ENCODE data around the gene MAGI1.

Gene MAGI1

DNA sequence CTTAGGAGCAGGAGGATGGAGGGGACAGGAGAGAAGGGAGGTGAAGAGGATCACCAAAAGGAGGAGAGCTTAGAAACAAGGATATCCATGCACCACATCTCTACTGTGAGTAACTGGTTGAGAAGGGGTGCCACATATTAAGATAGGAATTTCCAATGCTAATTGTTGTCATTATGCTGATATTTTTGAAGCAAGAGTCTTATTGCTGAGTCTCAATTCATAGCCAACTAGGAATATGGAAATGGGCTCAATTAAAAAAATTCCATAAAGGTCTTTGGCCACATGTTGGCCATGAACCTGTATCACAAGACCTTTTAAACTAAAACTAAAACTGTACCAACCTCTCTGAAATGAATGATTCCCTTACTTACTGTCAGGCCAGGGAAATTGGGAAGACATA, 642.6 kb downstream of the MAGI1 start:
- no peak for ATAC-seq

DNA sequence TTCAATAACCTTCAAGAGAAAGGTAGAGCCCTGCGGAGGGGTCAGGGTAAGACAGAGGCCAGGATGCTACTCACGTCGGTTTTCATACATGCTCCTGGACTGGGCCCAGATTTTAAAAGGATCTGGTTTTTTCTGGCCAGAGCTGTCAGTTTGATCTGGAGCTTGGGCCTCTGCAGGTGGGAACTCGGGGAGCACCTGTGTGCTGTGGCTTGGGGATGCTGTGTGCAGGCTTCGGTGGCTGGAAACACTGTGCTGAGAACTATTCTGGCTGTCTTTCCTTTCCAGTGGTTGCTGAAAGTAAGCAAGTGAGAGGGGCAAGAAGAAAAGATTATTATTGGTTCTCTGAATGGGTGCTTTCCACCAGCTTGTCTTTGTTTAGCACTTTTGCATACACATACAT, 647.6 kb downstream of the MAGI1 start:
- no peak for ATAC-seq

DNA sequence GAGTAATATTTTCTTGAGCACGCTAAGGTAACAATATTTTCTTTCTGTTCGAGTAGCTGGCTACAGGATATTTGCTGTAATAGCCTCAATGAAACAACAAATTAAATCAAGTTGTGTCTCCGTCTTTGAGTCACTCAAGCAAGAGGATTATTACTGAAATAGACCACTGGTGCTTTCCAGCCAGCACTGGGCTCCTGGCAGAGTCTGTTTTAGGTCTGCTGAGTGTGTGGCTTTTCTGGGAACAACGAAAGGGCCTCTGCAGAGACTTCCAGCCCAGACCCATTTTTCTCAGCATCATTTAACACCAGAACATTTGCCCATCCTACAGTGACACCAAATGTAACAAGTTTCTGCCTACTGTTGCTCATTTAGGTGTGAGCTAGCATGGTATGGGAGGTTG, 652.9 kb downstream of the MAGI1 start:
- ATAC-seq = no peak

DNA sequence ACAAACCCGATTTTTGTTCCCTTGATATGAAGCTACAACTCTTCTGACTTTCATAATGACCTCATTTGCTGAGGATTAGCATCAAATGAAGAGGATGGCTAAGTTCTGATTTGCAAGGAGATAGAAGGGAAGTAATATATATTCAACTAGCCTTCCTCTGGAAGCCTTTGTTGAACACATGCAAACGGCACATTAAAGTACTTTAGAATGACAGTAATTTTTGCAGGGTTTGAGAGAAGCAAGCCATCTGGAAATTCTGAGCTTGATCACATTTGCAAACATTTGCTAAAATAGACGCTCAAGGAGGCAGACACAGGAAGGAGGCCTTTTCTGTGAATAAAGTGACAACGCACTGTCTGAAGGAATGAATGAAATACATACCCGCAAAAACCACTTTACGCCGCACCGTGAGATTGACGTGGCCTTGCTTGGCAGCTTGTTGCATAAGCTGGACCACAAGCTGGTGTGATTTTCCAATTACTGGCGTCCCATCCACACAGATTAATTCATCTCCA, 657.2 kb downstream of the MAGI1 start:
- ATAC-seq = no peak

DNA sequence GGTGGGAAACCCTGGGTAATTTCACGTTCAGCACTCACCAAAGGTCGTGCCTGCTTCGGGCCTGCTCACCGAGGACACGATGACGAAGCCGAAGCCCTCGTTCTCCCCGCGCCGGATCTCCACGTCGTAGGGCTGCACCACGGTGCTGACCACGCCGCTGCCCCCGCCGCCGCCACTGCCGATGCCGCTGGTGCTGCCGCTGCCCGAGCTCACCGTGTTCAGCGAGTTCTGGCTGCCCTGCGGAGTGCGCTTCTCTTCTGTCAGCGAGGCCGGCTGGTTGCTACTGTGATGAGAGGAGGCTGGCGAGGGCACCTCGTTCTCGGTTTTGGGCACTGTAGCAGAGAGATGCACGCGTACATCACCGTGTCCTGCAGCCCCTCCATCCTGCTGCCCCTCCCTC, 659.5 kb downstream of the MAGI1 start:
- no peak for ATAC-seq

DNA sequence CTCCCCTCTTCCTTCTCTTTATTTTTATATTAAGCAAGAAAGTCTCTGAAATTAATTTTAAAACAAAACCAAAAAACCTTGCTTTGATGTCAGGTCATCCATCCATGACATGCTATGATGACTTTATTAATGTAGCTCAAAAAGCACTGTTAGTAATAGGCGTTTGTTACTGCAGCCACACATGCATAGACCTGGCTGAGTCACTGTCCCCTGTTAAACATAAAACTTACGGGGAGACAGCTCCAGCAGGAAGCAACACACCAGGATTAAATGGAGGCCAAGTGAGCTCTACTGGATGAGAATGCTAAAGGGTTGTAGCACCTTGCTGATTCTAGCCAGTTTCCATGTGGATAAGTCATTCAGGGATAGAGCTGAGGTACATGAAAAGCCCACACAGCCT, 661.1 kb downstream of the MAGI1 start:
- ATAC-seq = no peak

DNA sequence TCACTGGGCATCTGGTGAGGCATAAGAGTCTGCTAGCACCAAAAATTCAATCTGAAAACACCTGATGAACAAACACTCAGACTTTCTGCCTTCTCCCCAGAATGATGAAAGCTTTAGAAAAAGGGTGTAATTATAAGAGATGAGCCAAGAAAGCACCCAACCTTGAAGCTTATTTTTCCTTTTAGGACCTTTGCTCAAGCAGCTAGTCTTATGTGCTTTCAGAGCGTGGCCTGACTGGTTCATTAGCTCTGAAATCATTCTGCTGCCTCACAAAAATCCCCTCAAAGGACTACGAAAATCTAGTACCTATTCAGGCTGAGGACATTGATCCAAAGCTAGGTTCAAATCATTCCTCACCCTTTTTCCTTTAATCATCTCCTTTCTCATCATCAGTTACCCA, 662.3 kb downstream of the MAGI1 start:
- no peak for ATAC-seq

DNA sequence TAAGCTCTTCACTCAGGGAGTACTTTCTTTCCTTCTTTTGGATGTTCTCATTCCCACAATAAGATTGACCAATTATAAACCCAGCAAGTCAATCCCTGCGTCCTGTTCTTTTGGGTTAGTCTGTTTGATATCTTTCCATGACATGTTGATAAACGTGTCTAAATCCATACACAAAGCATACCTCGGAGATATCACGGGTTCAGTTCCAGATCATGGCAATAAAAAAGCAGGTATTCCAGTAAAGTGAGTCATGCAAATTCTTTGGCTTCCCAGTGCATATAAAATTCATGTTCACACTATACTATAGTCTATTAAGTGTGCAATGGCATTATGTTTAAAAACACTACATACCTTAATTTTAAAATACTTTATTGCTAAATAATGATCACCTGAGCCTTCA, 667.7 kb downstream of the MAGI1 start:
- no peak for ATAC-seq

DNA sequence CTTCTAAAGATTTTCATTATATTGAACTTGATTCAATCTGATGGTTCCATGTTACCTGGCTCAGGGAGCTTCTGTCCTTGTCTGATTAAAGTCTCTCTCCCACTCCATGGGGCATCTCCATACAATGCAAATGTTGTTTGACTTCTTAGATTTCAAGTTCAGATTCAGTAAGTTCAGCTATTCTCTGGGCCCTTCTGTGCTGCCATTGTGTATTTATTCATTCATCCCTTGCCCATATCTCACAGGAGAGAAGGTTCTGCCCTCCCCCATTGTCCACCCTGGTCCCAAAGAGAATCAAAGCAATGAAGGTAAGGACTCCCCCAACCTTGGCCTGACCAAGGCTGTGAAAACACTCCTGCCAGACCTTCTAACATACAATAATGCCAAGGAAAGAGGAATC, 669.9 kb downstream of the MAGI1 start:
- ATAC-seq = no peak

DNA sequence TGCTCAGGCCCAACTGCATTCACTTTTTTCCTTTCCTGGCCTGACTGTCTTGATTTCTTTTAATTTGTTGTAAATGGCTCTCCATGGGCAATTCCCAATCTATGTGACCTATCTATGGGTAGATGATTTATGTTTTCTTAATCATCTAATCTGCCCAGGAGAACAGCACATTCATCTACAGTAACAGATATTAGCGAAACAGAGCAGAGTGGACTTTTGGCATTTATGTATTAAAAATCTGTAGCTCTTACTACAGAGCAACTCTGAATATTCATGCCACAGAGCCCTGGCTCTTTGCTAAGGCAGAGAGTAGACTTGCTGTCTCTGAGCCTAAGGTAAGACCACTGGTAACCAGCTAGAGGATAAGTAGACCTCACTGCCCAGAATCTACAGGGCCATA, 676.0 kb downstream of the MAGI1 start:
- ATAC-seq = no peak

DNA sequence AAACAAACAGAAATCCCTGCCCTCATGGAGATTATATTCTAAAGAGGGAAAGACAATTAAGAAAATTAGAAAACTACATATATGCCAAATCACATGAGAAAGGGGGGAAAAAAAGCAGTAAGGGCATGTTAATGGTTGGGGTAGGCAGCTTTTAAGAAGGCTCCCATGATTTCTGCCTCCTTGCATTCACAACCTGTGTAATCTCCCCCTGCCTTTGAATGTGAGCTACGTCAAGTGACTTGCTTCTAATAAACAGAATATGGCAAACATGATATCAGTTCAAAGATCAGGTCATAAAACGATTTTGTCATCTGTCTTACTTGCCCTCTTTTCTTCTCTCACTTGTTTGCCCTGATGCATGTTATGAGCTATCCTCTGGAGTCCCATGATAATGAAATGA, 677.3 kb downstream of the MAGI1 start:
- no peak for ATAC-seq

DNA sequence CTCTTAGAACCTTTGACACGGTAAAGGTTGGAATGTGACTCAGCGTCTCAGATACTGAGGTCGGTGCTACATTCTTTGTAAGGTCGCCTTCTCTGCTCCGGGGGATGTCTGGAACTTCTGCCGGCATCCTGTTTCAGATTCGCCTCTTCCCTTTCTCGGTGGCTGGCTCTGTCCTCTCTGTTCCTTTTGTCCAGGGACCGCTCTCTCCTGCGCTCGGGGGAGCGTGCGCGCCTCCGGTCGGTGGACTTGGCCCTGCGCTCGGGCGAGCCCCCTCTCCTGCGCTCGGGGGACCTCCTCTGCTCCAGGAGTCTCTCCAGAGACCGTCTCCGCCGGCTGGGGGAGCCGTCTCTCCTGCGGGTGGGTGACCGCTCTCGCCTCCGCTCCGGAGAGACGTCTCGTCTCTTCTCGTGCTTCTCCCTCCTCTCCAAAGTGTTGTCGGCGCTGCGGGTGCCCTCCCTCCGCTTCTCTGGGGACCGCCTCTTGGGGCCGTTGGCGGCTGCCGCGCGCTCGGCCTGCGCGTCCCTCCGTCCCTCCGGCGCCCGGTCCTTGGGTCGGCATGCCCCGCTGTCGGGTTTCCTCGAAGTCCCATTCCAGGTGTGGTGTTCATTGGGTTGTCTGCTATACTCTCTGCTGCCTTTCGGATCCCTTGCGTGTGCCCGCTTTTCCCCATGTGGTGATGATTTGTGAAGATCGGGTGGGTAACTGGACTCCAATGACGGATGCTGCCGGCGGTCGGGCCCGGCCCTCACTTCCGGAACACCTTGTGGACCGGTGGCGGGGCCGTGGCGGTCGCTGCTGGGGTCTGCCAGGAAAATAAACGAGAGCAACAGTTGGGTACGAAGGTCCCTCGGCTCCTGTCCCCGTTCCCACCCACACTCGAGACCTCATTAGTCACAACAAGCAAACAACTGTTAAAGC, 682.1 kb downstream of the MAGI1 start:
- ATAC-seq = no peak

DNA sequence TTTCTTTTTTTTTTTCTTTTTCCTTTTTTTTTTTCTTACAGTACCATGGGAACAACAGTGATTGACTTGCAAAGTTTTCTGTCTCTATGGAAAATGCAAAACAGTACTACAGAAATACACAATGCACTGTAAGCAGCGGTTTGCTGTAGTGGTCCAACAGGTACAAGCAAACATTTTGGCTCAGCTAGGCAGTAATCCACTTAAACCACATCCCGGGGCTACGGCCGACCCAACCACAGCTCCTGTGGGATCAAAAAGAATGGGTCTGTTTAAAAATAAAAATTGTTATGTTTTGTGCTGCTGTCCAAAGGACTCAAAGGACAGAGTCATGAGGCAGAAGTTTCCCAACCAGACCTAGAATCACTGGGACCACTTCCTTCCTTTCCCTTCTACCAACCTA, 683.8 kb downstream of the MAGI1 start:
- no peak for ATAC-seq

DNA sequence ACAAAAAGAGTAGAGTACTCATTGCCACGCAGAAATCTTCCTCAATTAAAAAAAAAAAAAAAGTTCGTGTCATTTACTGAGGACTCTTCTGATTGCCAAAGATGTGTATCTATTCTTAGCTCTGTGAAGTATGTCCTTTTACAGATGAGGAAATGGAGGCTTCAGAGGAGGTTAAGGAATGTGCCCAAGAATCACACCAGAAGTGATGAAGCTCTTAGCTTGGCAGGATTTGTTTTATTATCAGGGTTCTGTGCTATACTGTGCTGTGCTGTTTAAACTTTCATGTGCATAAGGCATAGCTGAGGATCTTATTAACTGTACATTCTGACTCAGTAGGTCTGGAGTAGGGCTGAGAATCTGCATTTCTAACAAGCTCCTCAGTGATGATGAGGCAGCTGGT, 685.8 kb downstream of the MAGI1 start:
- ATAC-seq = no peak

DNA sequence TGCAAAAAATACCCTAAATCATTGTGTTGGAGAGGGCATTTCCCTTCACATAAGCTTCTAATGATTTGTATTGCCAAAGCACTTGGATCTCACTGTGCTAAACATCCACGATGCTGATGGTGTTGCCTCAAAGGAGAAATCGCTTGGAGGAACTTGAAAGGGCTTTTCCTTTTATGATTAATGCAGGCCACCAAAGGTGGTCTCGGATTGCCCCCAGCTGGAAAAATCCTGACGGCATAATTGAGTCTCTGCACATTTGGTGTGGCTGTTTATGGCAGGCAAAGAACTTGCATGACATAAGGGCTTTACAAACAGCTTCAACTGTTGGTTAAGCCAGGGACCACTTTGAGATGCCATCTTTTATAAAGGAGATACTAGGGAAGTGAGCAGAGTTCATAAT, 687.0 kb downstream of the MAGI1 start:
- ATAC-seq = no peak

DNA sequence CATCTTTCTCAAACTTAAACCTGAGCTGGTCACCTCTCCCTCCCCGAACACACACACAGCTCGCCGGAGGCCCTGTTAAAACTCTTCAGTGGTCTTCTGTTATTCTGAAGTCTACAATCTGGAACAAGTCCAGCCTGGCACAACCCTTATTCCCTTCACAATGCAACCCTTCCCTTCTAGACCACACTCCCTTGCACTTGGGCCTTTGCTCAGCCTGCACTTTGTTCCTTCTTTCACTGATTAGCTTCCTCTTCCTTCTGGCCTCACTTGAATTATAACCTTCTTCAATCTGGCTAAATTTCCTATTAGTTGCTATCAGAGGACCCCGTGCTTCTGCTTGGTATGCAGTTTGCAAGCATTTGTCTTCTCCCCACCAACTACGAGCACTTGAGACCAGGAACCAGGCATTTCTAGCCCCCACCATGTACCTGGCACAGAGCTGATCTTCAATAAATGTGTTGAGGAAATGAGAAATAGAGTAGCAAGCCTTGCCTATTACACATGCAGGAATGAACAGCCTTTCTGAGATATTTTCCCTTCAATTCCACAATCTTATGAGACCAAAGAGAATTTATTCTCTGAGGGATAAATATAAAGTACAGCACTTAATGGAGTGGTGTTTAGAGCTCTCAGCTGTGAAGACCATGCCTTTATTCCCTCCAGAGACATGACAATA, 687.8 kb downstream of the MAGI1 start:
- ATAC-seq = no peak

DNA sequence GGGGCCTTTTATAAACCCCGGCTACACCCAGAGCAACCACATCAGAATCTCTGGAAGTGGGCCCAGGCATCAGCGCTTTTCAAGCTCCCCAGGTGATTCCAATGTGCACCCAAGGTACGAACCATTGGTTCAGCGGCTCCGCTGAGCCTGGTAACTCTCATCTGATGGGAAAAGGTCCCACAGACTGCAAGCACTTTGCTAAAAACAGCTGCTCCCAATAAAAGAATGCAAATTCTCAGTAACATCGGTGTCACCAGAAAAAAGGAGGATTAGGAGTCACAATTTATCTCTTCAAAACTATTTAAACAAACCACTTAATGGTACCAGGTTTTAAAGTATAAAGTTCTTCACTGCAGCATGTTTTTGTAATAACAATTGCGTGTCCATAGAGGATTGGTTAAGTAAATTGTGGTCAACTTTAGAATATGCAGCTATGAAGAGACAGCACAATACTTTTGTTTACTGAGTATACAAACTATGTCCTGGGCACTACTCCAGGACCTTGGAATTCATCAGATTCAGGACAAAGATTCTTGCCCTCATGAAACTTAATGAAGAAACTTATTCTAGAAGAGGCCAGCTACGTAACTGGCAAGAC, 690.2 kb downstream of the MAGI1 start:
- no peak for ATAC-seq

DNA sequence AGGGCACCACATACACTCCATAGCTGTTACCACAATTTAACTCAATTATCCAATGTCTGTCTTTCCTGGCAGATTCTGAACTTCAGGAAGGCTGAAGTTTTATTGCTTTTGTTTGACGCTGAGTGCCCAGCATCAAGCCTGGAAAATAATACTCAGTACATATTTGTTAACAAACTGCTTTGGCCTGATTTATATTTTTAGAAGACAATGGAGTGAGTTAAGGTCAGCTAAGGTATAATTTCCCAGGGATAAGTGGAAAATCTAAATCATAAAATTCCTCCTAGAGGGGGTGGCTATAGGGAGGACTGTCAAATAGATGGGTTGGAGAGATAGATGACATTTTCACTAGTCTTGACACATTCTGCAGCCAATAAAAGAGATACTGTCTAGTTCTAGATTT, 691.6 kb downstream of the MAGI1 start:
- ATAC-seq = no peak

DNA sequence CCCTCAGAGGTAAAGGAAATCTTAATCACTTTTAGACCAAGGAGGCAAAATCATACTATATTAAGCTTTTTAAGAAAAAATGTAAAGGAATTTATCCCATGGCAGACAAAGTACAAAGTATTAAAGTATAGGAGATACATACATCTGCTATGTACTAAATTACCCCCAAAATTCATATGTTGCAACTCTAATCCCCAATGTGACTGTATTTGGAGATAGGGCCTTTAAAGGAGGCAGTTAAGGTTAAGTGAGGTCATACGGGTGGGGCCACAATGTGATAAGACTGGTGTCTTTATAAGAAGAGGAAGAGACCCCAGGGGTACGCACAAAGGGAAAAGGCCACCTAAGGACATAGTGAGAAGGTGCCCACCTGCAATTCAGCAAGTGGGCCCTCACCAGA, 693.9 kb downstream of the MAGI1 start:
- no peak for ATAC-seq

DNA sequence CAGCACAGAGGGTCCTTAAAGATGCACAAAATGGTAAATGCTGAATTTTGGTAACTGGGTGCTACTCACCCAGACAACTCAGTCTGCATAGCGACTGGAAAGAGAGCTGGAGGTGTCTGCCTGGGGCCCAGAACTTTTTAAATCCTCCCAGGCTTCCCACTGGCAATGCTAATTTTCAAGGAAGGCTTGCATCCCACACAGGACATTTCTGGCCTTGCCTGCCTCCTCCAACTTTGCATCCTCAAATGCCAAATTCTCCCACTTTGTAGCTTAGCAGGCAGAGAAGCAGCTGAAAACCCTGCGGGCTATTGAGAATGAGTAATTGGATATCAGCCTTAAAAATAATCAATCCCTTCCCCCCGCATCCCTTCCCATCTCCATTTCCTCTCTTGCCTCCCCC, 694.3 kb downstream of the MAGI1 start:
- ATAC-seq = no peak

DNA sequence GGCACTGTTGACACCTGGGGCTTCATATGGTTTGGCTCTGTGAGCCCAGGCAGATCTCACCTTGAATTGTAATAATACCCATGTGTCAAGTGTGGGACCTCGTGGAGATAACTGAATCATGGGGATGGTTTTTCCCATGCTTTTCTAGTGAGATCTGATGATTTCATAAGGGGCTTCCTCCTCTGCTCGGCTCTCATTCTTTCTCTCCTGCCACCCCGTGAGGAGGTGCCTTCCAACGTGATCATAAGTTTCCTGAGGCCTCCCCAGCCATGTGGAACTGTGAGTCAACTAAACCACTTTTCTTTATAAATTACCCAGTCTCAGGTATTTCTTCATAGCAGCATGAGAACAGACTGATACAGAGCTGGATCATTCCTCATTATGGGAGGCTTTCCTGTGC, 695.0 kb downstream of the MAGI1 start:
- no peak for ATAC-seq

DNA sequence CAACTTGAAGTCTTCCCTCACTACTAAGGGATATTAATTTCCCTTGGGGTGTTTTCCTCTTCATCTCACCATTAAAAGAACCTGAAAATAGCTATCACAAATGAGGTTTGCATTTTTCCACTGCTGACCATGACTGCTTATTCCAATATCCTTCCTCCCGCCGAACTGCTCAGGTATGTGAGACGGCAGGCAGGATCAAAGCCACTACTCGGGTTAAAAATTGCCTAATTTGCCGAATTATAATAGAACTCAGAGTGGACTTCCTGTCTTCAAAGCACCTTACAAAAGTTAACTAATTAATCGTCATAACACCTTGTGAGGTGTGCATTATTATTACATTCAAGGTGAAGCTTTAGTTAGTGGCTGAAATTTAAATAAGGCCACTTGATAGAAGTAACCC, 695.7 kb downstream of the MAGI1 start:
- ATAC-seq = no peak

DNA sequence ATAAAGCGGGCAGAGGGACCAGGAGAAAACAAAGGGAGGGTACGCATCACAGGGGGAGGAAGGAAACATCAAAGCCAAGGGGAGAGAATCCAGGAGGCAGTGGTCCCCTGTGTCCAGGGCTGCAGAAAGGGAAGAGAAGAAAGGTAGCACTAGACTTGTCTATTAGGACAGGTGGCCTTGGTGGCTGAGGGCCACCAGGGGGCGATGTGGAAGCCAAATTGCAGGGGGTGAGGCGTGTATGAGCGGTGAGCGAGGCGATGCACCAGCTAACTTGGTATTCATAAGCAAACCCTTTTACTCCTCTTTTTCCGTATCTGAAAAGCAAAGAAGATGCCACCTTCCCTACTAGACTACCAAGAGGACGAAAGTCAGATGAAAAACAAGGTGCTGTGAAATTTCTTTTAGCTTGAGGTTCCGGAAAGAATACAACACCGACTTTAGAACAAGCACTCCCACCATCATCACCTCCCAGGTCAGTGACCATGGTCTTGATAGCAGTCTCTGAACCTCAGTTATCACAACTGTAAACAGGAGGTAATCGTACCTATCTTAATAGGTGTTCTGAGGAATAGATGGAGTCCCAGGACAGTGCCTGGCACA, 696.5 kb downstream of the MAGI1 start:
- ATAC-seq = no peak
